H1 (cell line): ENCODE measurements around the gene PRSS50. TPM values are rescaled to one million over a fixed set of nuclear protein-coding genes. Genes with fewer than 3 reads are reported as not detected.

Experiments used
- CTCF ChIA-PET: fragments of 300-600 bp; sonication (Branson Sonifier 250); formaldehyde crosslinking; loops from one replicate; lab custom pipeline; 2021; ENCODE audit not compliant: partially characterized antibody; lab: Charles Lee
- POLR2A ChIA-PET: fragments of 300-600 bp; sonication (Branson Sonifier 250); formaldehyde crosslinking; loops from one replicate; lab custom pipeline; 2021; ENCODE audit warnings: inconsistent platforms; ENCODE audit not compliant: partially characterized antibody; lab: Charles Lee
- DNase-seq, 2 experiments: peaks; one replicate each; pipeline versions ENCODE4 v3.0.0 to v3.0.0-alpha.2; 2010 to 2022; ENCODE audit warnings: low spot score in 2 of 2, low read depth in 1 of 2, mixed read lengths in 1 of 2
- FAIRE-seq: peaks from 2 replicates; lab custom pipeline; 2011; peaks lifted over from hg19 to GRCh38; lab: Jason Lieb, UNC
- H2AFZ ChIP-seq: 2 replicates; pipeline ENCODE4 v1.8.1; 2012; ENCODE audit warnings: low read length, inconsistent platforms
- H2AK5ac ChIP-seq: 2 replicates; pipeline ENCODE4 v1.6.1; 2013; ENCODE audit warnings: low read depth, low read length
- H2BK120ac ChIP-seq: replicated peaks from 2 replicates; pipeline ENCODE3; 2013; ENCODE audit warnings: low read depth, low read length, inconsistent platforms
- H2BK12ac ChIP-seq: 2 replicates; pipeline ENCODE4 v1.6.1; 2013; ENCODE audit warnings: low read depth, low read length
- H2BK15ac ChIP-seq: 2 replicates; pipeline ENCODE4 v1.6.1; 2013; ENCODE audit warnings: low read length
- H2BK20ac ChIP-seq: 2 replicates; pipeline ENCODE4 v1.6.1; 2013; ENCODE audit warnings: low read length
- H2BK5ac ChIP-seq: 2 replicates; pipeline ENCODE4 v1.6.1; 2013; ENCODE audit warnings: low read depth, low read length
- H3K14ac ChIP-seq: 2 replicates; pipeline ENCODE4 v1.6.1; 2013; ENCODE audit warnings: inconsistent platforms; ENCODE audit not compliant: insufficient read length
- H3K18ac ChIP-seq: 2 replicates; pipeline ENCODE4 v1.6.1; 2013; ENCODE audit warnings: low read length; ENCODE audit errors: extremely low read depth
- H3K23ac ChIP-seq: 2 replicates; pipeline ENCODE4 v1.6.1; 2013; ENCODE audit warnings: inconsistent platforms; ENCODE audit not compliant: insufficient read length
- H3K23me2 ChIP-seq: 2 replicates; pipeline ENCODE4 v1.6.1; 2013; ENCODE audit warnings: low read depth, low read length
- H3K27ac ChIP-seq: 2 replicates; pipeline ENCODE4 v1.6.1; 2011; ENCODE audit warnings: low read depth, low read length, inconsistent platforms
- H3K27me3 ChIP-seq, 4 experiments: replicated peaks in 1 of 4; 1 replicate in 1 of 4; 2 replicates in 3 of 4; pipeline versions ENCODE4 v1.6.1 to v1.8.1; 2011 to 2013; ENCODE audit warnings: low read length in 3 of 4, mild to moderate bottlenecking in 3 of 4, inconsistent platforms in 2 of 4, mixed read lengths in 2 of 4, moderate library complexity in 1 of 4; ENCODE audit not compliant: control insufficient read depth in 3 of 4, insufficient read depth in 3 of 4; ENCODE audit errors: extremely low read depth in 1 of 4
- H3K36me3 ChIP-seq, 4 experiments: 2 replicates each; pipeline versions ENCODE4 v1.6.1 to v1.8.1; 2011 to 2013; ENCODE audit warnings: mild to moderate bottlenecking in 4 of 4, low read length in 3 of 4, moderate library complexity in 2 of 4, control low read depth in 1 of 4, inconsistent platforms in 1 of 4; ENCODE audit not compliant: insufficient read depth in 4 of 4, control insufficient read depth in 2 of 4
- H3K4ac ChIP-seq: replicated peaks from 2 replicates; pipeline ENCODE3; 2013; ENCODE audit warnings: low read length, low read depth, mixed read lengths, inconsistent platforms; ENCODE audit not compliant: insufficient read length
- H3K4me1 ChIP-seq, 4 experiments: replicated peaks in 1 of 4; 1 replicate in 1 of 4; 2 replicates in 3 of 4; pipeline versions ENCODE4 v1.6.1 to v1.8.1; 2011 to 2013; ENCODE audit warnings: low read length in 3 of 4, inconsistent platforms in 2 of 4, mixed read lengths in 1 of 4; ENCODE audit not compliant: insufficient read depth in 4 of 4, control insufficient read depth in 3 of 4
- H3K4me2 ChIP-seq, 2 experiments: 2 replicates each; pipeline versions ENCODE4 v1.6.1 to v1.8.1; 2011 to 2013; ENCODE audit warnings: low read depth in 2 of 2, low read length in 2 of 2, control low read depth in 1 of 2, inconsistent platforms in 1 of 2, mild to moderate bottlenecking in 1 of 2; ENCODE audit not compliant: insufficient read depth in 1 of 2
- H3K4me3 ChIP-seq, 4 experiments: fragments of 200-600, 300-600 bp in 1 of 4; sonication (generic), shearing (Covaris generic), sonication (Bioruptor Twin) in 1 of 4; 2 replicates each; pipeline versions ENCODE4 v1.5.1 to v1.8.1; 2011 to 2016; ENCODE audit warnings: low read length in 4 of 4, low read depth in 3 of 4, control low read depth in 2 of 4, inconsistent platforms in 2 of 4, mild to moderate bottlenecking in 2 of 4, mixed read lengths in 1 of 4, moderate library complexity in 1 of 4; ENCODE audit not compliant: insufficient read depth in 2 of 4; ENCODE audit errors: extremely low read depth in 1 of 4
- H3K56ac ChIP-seq: replicated peaks from 2 replicates; pipeline ENCODE3; 2013; ENCODE audit warnings: low read depth, mild to moderate bottlenecking, mixed read lengths, low read length, inconsistent platforms; ENCODE audit not compliant: insufficient read length
- H3K79me1 ChIP-seq: 2 replicates; pipeline ENCODE4 v1.6.1; 2013; ENCODE audit warnings: low read depth, low read length, control low read depth
- H3K79me2 ChIP-seq, 2 experiments: 2 replicates each; pipeline versions ENCODE4 v1.6.1 to v1.8.1; 2012 to 2013; ENCODE audit warnings: low read length in 2 of 2, mild to moderate bottlenecking in 2 of 2, inconsistent platforms in 1 of 2; ENCODE audit not compliant: insufficient read depth in 2 of 2, control insufficient read depth in 1 of 2
- H3K9ac ChIP-seq, 4 experiments: replicated peaks in 1 of 4; 1 replicate in 1 of 4; 2 replicates in 3 of 4; pipeline versions ENCODE4 v1.6.1 to v1.8.1; 2011 to 2013; ENCODE audit warnings: low read depth in 3 of 4, low read length in 3 of 4, control low read depth in 2 of 4, mild to moderate bottlenecking in 2 of 4, moderate library complexity in 2 of 4, inconsistent platforms in 1 of 4; ENCODE audit errors: extremely low read depth in 1 of 4
- H3K9me3 ChIP-seq, 2 experiments: 2 replicates each; pipeline versions ENCODE4 v1.6.1 to v1.8.1; 2012 to 2013; ENCODE audit warnings: mild to moderate bottlenecking in 2 of 2, moderate library complexity in 2 of 2, control low read depth in 1 of 2, inconsistent platforms in 1 of 2, low read depth in 1 of 2, low read length in 1 of 2, mixed read lengths in 1 of 2; ENCODE audit not compliant: insufficient read depth in 2 of 2
- H4K20me1 ChIP-seq, 2 experiments: replicated peaks in 1 of 2; 2 replicates each; pipeline versions ENCODE3 to v1.8.1; 2011 to 2013; ENCODE audit warnings: inconsistent platforms in 2 of 2, low read length in 2 of 2, mild to moderate bottlenecking in 1 of 2; ENCODE audit not compliant: insufficient read depth in 2 of 2, control insufficient read depth in 1 of 2
- H4K5ac ChIP-seq: 2 replicates; pipeline ENCODE4 v1.6.1; 2013; ENCODE audit warnings: low read length, low read depth, mixed read lengths, inconsistent platforms; ENCODE audit not compliant: insufficient read length
- H4K8ac ChIP-seq: 2 replicates; pipeline ENCODE4 v1.8.0; 2013; ENCODE audit warnings: mild to moderate bottlenecking, moderate library complexity, low read length, inconsistent platforms; ENCODE audit not compliant: insufficient read depth; ENCODE audit errors: extremely low read depth
- H4K91ac ChIP-seq: replicated peaks from 2 replicates; pipeline ENCODE3; 2013; ENCODE audit warnings: low read length, mixed read lengths, inconsistent platforms; ENCODE audit not compliant: insufficient read length
- ATF2 ChIP-seq: IDR thresholded peaks from 2 replicates; pipeline ENCODE4 v1.6.1; 2012; ENCODE audit warnings: low read length, inconsistent platforms
- BCL11A ChIP-seq, 2 experiments: IDR thresholded peaks; one replicate each; pipeline ENCODE4 v1.6.1; 2011; ENCODE audit warnings: low read depth in 2 of 2, low read length in 2 of 2, mild to moderate bottlenecking in 2 of 2
- CREB1 ChIP-seq: IDR thresholded peaks from 2 replicates; pipeline ENCODE4 v1.6.1; 2012; ENCODE audit warnings: inconsistent platforms
- JUN ChIP-seq: IDR thresholded peaks from 2 replicates; pipeline ENCODE4 v1.6.1; 2011; ENCODE audit warnings: low read depth, mild to moderate bottlenecking, improper control_type of control experiment, low read length
- KDM4A ChIP-seq: IDR thresholded peaks from one replicate; pipeline ENCODE4 v1.7.1; 2012; ENCODE audit warnings: low read depth, mild to moderate bottlenecking, moderate library complexity, low read length, inconsistent platforms; ENCODE audit not compliant: severe bottlenecking
- MAFK ChIP-seq: IDR thresholded peaks from 2 replicates; pipeline ENCODE4 v1.6.1; 2012; ENCODE audit warnings: low read depth, mild to moderate bottlenecking, improper control_type of control experiment, low read length
- RNF2 ChIP-seq: fragments of 200-900, 300-1000 bp; sonication (generic); IDR thresholded peaks from 2 replicates; pipeline ENCODE4 v1.7.1; 2016; ENCODE audit warnings: borderline replicate concordance, low read depth, mild to moderate bottlenecking, antibody characterized with exemption, low read length; ENCODE audit not compliant: poor library complexity, severe bottlenecking; ENCODE audit errors: missing control alignments
- SP4 ChIP-seq: IDR thresholded peaks from 2 replicates; pipeline ENCODE4 v1.6.1; 2012; ENCODE audit warnings: low read length, inconsistent platforms
- TEAD4 ChIP-seq: IDR thresholded peaks from 2 replicates; pipeline ENCODE4 v1.6.1; 2012; ENCODE audit warnings: low read depth, low read length, inconsistent platforms, mixed read lengths
- USF2 ChIP-seq: IDR thresholded peaks from 2 replicates; pipeline ENCODE4 v1.6.1; 2011; ENCODE audit warnings: low read length, improper control_type of control experiment
- WGBS, 2 experiments: shearing (Covaris generic) in 1 of 2; methylation state at CpG; one replicate each; pipeline versions ENCODE4 v1.1.6 to v1.1.7; 2013 to 2015; ENCODE audit warnings: low lambda C conversion rate in 2 of 2, mixed read lengths in 2 of 2, inconsistent platforms in 1 of 2, low coverage in 1 of 2, missing lambda C conversion rate in 1 of 2; ENCODE audit not compliant: insufficient replicate concordance in 2 of 2, insufficient coverage in 1 of 2, insufficient read length in 1 of 2; ENCODE audit errors: extremely low coverage in 1 of 2, missing lambda C conversion rate in 1 of 2; 5-methylcytosine and 5-hydroxymethylcytosine counted together
- polyA plus RNA-seq, 7 experiments: library from polyadenylated mRNA; depleted of rRNA in 3 of 7; stranded (reverse) in 5 of 7; unstranded in 2 of 7; fragments of >200 nt in 5 of 7; fragments of 200-250 nt in 2 of 7; gene quantifications; 1 replicate in 5 of 7; 2 replicates in 1 of 7; 4 replicates in 1 of 7; pipeline versions ENCODE4 v1.2.1 to v1.2.3, GENCODE V29; 2011 to 2013; ENCODE audit warnings: missing spikeins in 2 of 7, mixed read lengths in 2 of 7
- total RNA-seq: library from RNA; stranded (reverse); fragmentation: NEBNext Ultra II Directional; extraction: Animal tissue kit (Norgen Biotek cat#: 25700); gene quantifications from 2 replicates; pipeline ENCODE4 v1.2.1, GENCODE V29; 2021

The PRSS50 gene
- total and polyA plus RNA-seq, 2 of the 8 experiments (the other 6 are each of a cell fraction or from before 2014, with no cell fraction given), result 0.47 to 0.71 TPM

- no peak overlapping the region for H2BK120ac ChIP-seq
- no peaks in the 10 kb centered on the region; a peak in 1 of 7 replicates for H3K27me3 ChIP-seq
- H3K36me3 ChIP-seq, result no peaks in the 10 kb centered on the region
- no peak overlapping the region for H2BK15ac ChIP-seq
- no peak overlapping the region for H2BK20ac ChIP-seq
- no peak overlapping the region for H4K5ac ChIP-seq
- POLR2A ChIA-PET, result interaction anchor here (1.2 kb wide), 1 partner anchor 29 kb away, joined by 3 read pairs; no protein-coding TSS in a partner anchor
- H3K4me2 ChIP-seq, result no peak overlapping the region
- H2AFZ ChIP-seq, result no peak overlapping the region
- no peaks in the 10 kb centered on the region for H3K23me2 ChIP-seq
- H2BK12ac ChIP-seq, result no peak overlapping the region
- FAIRE-seq (no peak), DNase-seq (peak in 1 of 2 experiments; percentile 29)
- H3K79me2 ChIP-seq, result no peaks in the 10 kb centered on the region
- no peak overlapping the region for H3K23ac ChIP-seq
- H3K56ac ChIP-seq, result no peak overlapping the region
- no peak overlapping the region for H2BK5ac ChIP-seq
- peaks cover 12 to 24% (median 19%) of the 10 kb centered on the region in 4 experiments for H3K4me1 ChIP-seq
- H3K18ac ChIP-seq, result no peak overlapping the region
- no peak overlapping the region for H3K9ac ChIP-seq
- H4K8ac ChIP-seq, result no peak overlapping the region
- H2AK5ac ChIP-seq, result no peak overlapping the region
- no peaks in the 10 kb centered on the region for H4K20me1 ChIP-seq
- H3K27ac ChIP-seq, result no peak overlapping the region
- 90% methylated on average over 9 of the region's 9 CpGs; no CpG with 5 or more reads in 1 of the 2 experiments for WGBS, 2 experiments
- CTCF ChIA-PET, result interaction anchor here (0.6 to 4.2 kb wide), 5 partner anchors 9 to 299 kb away, joined by 3 to 32 read pairs (median 4); no protein-coding TSS in a partner anchor
- H3K9me3 ChIP-seq, result no peaks in the 10 kb centered on the region
- no peak overlapping the region for H3K4me3 ChIP-seq
- no peak overlapping the region for H3K4ac ChIP-seq
- H4K91ac ChIP-seq, result no peak overlapping the region
- no peaks in the 10 kb centered on the region for H3K79me1 ChIP-seq
- no peak overlapping the region for H3K14ac ChIP-seq
- TF ChIP-seq BCL11A (IDR thresholded peaks at IDR 0.05; ENCODE audit: low read depth in 2 of 2, low read length in 2 of 2) (no peak), JUN (no peak), SP4 (no peak), TEAD4 (no peak), USF2 (no peak), ATF2 (no peak), CREB1 (no peak), KDM4A (no peak), MAFK (no peak), RNF2 (no peak)
Observed at GRCh38 chr3:46665763-46666452, 51.8 kb downstream of the PRSS50 start.
